GM20000 (cell line): ENCODE measurements around the gene CUL5.

Source experiments
- DNase-seq: peaks from one replicate; pipeline ENCODE4 v3.0.0; 2012; ENCODE audit warnings: low spot score
- CTCF ChIP-seq: IDR thresholded peaks from 2 replicates; pipeline ENCODE4 v1.5.1; 2012; ENCODE audit warnings: mild to moderate bottlenecking, control low read depth; ENCODE audit errors: extremely low read depth, missing control alignments

CUL5 gene

DNA sequence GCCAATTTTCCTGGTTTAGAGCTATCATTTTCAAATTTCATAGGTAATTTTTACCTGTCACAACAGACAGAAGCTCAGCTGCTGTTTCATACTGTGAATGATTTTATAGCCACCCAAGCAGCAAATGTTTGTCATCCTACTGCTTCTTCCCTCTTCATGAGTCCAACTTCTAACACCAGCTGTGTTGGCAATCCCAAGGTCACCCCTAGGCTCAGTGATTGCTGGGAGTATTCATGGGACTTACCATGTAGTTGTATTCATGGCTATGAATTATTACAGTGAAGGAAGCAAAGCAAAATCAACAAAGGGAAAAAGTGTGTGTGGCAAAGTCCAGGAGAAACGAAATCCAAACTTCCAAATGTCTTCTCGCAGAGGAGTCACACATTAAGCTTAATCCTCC lies 28.5 kb downstream of the CUL5 start:
- no peak for TF ChIP-seq CTCF
- no peak for DNase-seq

GRCh38 chr11:108037636-108038035 lies 28.9 kb downstream of the CUL5 start:
- no peak for DNase-seq
- no peak for TF ChIP-seq CTCF

- TF ChIP-seq CTCF, result no peak
- no peak for DNase-seq
Measured at GRCh38 chr11:108048269-108048668, 39.6 kb downstream of the CUL5 start.

DNA sequence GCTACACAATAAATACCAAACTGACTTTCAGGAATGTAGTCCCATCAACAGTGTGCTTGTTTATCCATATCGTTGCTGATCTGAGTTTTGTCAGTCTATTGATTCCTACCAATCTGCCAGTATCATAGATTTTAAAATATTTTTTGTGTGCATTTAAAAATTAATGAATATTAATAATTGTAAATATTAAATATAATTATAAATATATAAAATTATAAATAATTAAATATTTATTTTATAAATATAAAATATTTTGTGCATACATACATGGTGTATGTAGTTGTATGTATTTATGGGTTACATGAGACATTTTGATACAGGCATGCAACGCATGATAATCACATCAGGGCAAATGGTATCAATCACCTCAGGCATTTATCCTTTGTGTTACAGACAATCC lies 53.6 kb downstream of the CUL5 start:
- no peak for TF ChIP-seq CTCF

GRCh38 chr11:108063410-108063809 lies 54.7 kb downstream of the CUL5 start:
- no peak for DNase-seq
- no peak for TF ChIP-seq CTCF

More for the DNA sequence above, 53.6 kb downstream of the CUL5 start:
- DNase-seq, result no peak

GRCh38 chr11:108069947-108070346 lies 61.2 kb downstream of the CUL5 start:
- no peak for TF ChIP-seq CTCF
- peak; percentile 10 for DNase-seq

- no peak for TF ChIP-seq CTCF
- DNase-seq, result no peak
Measured at GRCh38 chr11:108084811-108085210, 76.1 kb downstream of the CUL5 start.
